HG03139 (cell line): ENCODE measurements around the gene ATP8A2.

Experiments
- ATAC-seq: cut with Tn5 transposase; IDR thresholded peaks from one replicate; pipeline ENCODE4 v1.9.1; 2021; ENCODE audit not compliant: unreplicated experiment

Gene ATP8A2

GRCh38 chr13:25905611-25906010 lies 533.8 kb downstream of the ATP8A2 start:
- ATAC-seq = no peak

- ATAC-seq = no peak
Measured at GRCh38 chr13:25906191-25906661, 534.5 kb downstream of the ATP8A2 start.

GRCh38 chr13:25908366-25908765 lies 536.6 kb downstream of the ATP8A2 start:
- ATAC-seq = no peak

DNA sequence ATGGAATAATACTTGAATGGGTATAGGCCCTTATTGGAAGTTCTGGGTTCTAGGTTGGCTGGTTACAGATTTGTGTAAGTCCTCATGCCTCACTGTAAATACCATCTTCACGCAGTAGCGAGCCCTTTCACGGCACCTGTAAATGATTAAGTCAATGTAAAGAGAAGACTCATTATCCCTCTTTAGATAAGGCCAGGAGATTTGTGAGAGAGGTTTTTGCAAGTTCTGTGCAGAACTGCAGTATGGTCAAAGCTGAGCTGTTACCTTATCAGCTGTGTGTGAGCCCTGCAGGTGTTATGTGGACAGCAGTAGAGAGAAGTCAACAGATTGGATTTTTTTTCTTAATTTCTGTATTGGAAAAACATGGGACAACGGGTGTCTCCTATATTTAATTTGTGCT lies 538.5 kb downstream of the ATP8A2 start:
- no peak for ATAC-seq

DNA sequence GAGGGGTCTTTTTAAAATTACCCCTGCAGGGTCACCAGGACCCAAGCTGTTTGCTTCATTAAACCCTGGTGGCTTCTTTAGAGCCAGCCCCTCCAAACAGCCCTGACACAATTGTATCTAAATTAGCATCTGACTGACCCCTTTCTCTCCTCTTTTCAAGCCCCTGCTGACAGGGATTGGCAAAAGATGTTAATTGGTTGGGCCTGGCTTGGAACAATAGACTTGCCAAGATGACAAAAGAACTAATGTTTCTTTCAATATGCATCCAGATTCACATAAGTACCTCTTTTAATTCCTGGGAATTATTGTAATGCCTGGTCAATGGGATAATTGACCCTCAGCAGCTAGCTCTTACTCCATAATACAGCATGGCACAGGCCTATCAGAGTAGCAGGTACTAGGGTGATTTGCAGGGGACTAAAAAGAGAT lies 539.2 kb downstream of the ATP8A2 start:
- no peak for ATAC-seq

- ATAC-seq = no peak
Measured at GRCh38 chr13:25912961-25913360, 541.2 kb downstream of the ATP8A2 start.

- no peak for ATAC-seq
Measured at GRCh38 chr13:25915840-25916518, 544.2 kb downstream of the ATP8A2 start.

DNA sequence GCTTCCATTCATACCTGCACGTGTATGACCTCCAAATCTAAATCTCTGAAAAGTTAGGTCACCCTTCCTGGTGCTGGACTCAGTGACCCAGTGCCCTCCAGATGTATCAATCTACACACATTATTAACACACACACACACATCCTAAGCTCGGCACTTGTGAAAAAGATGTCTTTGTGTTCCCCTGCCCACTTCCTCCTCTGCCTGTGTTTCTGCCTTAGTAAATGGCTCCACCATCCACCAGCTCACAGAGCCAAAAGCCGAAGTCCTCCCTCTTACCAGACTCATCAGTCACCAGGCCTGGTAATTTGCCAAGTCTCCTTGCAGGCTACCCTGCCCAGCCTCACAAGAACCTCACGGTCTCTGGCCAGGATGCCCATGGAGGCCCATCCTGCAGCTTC lies 548.5 kb downstream of the ATP8A2 start:
- no peak for ATAC-seq

- no peak for ATAC-seq
Measured at GRCh38 chr13:25920931-25921330, 549.2 kb downstream of the ATP8A2 start.

DNA sequence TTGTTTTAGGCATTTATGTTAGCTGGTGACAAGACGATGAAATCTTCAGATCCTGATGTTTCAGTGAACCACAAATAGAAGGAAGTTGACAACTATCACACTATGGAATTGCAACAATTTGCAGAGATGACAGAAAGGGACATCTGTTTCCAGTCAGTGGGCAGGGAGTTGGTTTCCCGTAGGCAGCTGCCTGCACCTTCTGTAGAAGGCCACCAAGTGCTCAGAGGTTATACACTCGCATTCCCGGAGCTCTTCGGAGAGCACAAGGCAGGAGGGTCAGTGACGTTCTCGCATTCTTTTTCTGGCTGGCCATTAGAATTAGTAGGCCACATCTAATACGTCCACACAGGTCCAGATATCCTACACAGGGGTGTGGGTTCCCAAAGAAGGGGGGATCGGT lies 550.6 kb downstream of the ATP8A2 start:
- ATAC-seq = no peak

DNA sequence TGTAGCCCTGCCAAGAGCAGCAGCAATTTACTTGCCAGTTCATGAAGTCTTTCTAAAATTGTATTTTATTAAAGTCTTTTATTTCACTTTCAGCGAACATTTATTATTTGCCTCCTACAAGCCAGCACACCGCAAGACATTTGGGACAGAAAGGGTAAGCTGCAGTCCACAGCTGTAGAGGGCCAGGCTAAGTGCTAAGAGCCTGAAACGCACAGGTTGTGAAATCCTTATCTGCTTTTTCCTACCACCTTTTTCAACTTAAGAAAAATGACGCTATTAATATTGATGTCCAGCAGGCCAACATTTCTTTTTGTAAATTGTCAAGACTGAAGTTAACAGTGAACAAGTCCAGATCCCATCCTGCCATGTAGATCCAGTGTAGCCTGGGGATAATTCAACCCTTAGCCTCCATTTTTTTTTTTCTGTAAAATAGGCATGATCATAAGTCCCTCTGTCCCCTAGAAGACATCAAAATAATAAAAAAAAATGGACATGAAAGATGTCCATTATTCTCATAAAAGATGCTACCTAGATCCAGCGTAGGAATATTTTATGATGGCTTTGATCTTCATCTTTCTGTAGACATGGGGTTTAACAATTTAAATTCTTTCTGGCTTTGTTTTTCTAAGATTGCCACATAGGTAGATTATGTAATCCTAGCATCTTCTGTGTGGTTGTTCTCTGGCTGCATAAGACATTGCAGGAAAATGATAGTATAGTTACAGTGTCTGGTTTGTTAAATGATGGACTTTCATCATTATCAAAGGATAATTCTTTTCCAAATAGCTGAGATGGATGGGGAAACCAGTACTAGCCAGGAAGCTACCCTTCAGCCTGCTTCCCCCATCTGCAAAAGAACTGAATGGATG lies 551.7 kb downstream of the ATP8A2 start:
- ATAC-seq = no peak

DNA sequence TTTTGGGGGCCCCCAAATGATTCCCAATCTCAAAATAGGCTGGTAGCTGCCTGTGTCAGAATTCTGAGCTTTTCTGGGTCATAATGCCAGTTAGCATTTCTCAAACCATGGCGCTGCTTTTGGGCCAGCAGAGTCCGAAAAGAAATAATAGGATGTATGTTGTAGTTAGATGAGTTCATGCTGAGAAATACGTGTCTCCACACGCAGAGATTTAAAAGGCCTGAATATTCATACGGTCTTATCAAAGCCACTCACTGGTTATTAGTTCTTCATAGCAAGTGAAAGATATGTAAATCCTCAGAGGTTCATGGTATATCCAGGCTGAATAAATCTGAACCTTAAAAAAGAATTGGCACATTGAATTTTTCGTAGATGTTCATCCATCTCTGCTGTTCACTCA lies 555.6 kb downstream of the ATP8A2 start:
- ATAC-seq = no peak

GRCh38 chr13:25927932-25928331 lies 556.2 kb downstream of the ATP8A2 start:
- ATAC-seq = no peak

GRCh38 chr13:25928941-25929505 lies 557.2 kb downstream of the ATP8A2 start:
- no peak for ATAC-seq

- no peak for ATAC-seq
Measured at GRCh38 chr13:25929816-25930215, 558.0 kb downstream of the ATP8A2 start.

DNA sequence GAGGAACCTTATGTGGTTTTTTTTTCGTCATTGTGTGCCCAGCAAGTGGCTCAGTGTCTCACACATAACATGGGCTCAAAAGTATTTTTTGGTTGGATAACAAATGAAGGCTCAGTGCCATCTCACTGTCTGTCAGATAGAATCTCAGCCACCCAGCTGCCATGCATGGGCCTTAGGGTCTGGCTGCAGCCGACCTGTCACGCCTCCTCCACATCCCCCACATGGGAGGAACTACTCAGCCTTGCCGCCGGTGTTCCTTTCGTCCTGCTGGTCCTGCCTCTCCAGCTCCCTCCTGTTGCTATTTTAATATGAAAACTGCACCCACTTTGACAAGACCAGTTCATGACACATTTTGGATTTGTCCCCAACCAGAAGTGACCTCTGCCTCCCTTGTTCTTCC lies 558.9 kb downstream of the ATP8A2 start:
- ATAC-seq = no peak

DNA sequence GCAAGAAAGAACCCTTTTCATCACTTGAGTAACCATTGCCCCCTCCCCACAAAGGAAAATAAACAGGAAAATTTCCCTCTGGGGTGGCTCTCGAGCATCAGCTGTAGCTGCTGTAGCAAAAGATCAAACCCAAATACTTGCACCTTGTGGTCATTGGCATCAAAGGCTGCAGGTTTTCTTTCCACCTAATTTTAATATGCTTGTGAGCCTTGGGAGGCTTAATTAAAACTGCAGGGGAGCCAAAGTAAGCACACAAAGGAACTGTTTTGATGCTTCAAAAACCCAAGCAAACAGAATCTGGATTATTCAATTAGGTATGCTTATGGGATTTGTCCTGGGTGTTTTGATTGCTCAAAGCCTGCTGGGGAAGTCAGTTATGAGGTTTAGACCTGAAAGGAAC lies 560.6 kb downstream of the ATP8A2 start:
- ATAC-seq = no peak

GRCh38 chr13:25933520-25933919 lies 561.7 kb downstream of the ATP8A2 start:
- no peak for ATAC-seq

GRCh38 chr13:25934127-25934526 lies 562.4 kb downstream of the ATP8A2 start:
- no peak for ATAC-seq

DNA sequence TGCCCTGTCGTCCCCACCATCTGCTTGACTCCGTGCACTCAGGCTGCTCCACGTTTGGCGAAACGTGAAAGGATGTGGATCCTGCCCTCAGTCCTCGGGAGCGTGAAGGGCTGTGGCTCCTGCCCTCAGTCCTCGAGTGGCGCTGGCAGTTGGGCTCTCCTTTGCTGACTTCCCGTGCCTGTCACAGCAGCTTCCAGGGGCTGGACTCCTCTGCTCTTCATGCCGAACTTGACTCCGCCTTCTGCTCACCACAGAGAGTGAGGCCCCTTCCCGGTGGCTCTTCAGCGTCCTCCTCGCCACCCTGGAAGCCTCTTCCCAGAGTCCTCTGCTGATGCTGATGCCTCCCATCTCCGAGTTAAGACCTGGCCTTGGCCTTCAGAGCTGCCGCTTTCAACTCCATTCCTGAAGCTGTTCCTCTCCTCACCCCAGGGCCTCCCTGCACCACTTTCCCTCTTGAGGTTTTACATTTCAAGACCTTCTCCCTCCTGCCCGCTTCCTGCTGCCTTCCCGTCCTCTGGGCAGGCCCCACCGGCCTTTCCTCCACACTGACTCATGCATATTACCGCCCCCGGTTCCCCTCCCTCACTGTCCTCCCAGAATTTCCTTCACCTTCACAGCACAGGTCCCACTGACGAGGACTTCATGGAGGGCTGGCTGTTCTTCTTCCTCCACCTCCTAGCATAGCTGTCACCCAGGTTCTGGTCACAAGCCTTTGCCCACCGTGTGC lies 568.4 kb downstream of the ATP8A2 start:
- ATAC-seq = no peak

- ATAC-seq = no peak
Measured at GRCh38 chr13:25943081-25943480, 571.3 kb downstream of the ATP8A2 start.
